Measurements from ENCODE around the gene COTL1.

The COTL1 gene

DNA sequence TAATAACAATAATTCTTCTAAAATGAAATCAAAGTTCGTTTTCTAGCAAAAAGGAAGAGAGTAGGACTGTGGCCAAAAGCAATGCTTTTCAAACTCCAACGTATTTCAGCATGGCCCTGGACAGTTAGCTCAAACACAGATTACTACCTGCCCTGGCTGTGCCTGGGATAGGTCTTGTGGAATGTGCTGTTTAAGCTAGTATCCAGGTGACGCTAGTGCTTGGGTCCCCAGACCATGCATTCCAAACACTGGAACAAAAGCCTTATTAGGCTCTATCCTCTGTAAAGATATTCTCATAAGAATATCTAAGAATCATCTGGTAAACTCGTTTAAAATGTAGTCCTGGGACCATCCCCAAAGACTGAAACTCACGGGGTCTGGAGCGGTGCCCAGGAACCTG lies 60.8 kb downstream of the COTL1 start:
- no peak for DNase-seq (ENCODE audit: extremely low read depth, low read depth)
- H3K4me3 ChIP-seq (replicated peaks; ENCODE audit: low read depth, low read length), result no peak overlapping the region
- TF ChIP-seq, protein P1, sequence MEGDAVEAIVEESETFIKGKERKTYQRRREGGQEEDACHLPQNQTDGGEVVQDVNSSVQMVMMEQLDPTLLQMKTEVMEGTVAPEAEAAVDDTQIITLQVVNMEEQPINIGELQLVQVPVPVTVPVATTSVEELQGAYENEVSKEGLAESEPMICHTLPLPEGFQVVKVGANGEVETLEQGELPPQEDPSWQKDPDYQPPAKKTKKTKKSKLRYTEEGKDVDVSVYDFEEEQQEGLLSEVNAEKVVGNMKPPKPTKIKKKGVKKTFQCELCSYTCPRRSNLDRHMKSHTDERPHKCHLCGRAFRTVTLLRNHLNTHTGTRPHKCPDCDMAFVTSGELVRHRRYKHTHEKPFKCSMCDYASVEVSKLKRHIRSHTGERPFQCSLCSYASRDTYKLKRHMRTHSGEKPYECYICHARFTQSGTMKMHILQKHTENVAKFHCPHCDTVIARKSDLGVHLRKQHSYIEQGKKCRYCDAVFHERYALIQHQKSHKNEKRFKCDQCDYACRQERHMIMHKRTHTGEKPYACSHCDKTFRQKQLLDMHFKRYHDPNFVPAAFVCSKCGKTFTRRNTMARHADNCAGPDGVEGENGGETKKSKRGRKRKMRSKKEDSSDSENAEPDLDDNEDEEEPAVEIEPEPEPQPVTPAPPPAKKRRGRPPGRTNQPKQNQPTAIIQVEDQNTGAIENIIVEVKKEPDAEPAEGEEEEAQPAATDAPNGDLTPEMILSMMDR (IDR thresholded peaks at IDR 0.05; ENCODE audit: low read depth, low read length, missing control alignments), result no peak

DNA sequence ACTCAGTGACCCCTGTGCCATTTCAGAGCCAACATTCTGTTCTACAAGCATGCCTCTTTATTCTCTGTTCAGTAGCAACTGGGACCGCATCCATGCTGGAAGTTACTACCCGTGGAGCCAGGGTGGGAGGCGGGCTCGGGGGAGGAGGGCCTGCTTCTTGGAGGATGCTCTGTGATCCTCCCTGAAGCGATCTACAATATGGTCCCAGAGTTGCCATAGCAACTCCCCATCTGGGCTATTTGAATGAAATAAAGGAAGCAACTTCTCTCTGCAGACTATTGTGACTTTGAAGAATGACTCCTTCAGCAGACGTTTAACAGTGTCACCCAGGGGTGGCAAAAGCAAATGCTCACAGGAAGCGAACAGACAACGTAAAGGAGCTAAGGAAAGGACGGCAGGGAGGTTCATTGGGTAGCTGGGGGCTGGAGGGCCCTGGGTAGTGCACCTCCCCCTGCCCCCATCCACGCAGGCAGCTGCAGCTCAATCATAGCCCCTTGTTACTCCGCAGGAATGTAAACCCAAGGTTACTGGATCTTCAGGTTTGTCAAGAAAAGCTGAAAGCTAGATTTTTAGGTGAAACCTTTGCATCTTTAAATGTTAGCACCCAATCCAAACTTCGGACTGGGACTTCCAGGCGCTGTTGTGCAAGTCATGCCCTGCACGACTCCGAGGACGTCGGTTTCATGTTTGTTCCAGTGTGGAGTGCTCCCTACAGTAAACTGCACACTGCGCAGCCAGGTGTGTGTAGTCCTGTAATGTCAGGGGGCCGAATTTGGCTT lies 62.3 kb downstream of the COTL1 start:
- H3K4me3 ChIP-seq (replicated peaks; ENCODE audit: low read depth, low read length), result no peak overlapping the region
- DNase-seq (ENCODE audit: extremely low read depth, low read depth), result no peak
- TF ChIP-seq, protein P1 (IDR thresholded peaks at IDR 0.05; ENCODE audit: low read depth, low read length, missing control alignments), result no peak

DNA sequence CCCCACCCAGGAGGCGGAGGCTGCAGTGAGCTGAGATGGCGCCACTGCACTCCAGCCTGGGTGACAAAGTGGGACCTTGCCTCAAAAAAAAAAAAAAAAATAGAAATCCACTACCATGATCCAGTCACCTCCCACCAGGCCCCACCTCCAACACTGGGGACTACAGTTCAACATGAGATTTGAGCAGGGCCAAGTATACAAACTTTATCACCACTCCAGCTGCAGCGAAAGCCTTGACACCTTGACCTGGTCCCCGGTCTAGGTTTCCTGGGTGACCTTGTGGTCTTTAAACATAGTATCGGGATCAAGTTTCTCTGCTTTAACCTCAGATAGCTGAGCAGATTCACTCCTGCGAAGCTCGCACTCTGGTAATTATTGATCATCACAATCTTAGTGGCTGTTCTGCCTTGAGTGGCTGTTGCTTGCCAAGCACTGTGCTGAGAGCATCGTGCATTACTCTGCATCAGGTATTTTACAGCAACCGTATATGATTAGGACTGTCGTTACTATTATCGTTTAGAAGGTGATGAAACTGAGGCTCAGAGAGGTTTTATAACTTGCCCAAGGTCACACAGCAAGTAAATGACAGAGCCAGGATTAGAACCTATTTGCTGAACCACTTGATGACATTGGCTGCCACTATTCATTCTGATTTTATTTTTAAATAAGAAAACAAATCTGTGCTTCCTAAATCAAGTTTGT lies 63.1 kb downstream of the COTL1 start:
- no peak overlapping the region for H3K4me3 ChIP-seq (replicated peaks; ENCODE audit: low read depth, low read length)
- TF ChIP-seq, protein P1 (IDR thresholded peaks at IDR 0.05; ENCODE audit: low read depth, low read length, missing control alignments), result no peak
- no peak for DNase-seq (ENCODE audit: extremely low read depth, low read depth)

DNA sequence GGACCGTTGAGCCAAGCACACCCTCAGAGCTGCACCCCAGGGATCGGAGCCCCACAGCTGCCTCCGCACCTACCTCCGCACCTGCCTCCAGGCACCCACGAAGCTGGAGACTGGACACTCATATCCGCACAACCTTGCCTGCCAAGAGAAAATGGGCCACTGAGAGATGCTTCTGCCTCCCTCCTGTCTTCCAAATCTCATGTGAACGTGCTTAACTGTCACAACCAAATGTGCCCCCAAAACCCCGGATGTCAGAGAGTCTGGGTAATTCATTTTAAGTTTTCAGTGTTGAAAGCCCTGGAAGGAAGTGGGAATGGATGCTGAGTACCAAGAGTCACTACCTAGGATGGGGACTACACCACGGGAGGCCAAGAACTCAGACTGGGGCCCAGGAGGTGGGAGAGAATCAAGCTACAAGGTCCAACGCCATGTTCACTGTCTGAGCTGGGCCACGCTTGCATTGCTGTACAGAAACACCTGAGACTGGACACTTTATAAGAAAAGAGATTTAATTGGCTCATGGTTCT lies 63.9 kb downstream of the COTL1 start:
- H3K4me3 ChIP-seq (replicated peaks; ENCODE audit: low read depth, low read length), result no peak overlapping the region
- TF ChIP-seq, protein P1 (IDR thresholded peaks at IDR 0.05; ENCODE audit: low read depth, low read length, missing control alignments), result no peak
- no peak for DNase-seq (ENCODE audit: extremely low read depth, low read depth)

DNA sequence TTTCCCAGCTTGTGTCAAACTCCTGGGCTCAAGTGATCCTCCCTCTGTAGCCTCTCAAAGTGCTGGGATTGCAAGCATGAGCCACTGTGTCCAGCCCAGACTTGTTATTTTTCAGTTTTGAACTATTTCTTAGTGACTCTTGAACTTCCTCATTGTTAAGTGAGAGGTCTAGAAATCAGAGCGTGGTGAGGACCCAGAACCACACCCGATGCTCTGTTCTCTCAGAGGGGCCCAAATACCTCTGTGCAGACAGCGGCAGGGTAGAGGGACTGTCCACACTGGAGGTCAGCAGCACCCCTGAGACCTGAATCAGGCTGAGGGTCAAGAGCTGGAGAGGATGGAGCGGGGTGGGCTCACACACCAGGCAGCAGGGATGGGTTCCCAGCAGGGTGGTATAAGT lies 65.7 kb downstream of the COTL1 start:
- no peak overlapping the region for H3K4me3 ChIP-seq (replicated peaks; ENCODE audit: low read depth, low read length)
- TF ChIP-seq, protein P1 (IDR thresholded peaks at IDR 0.05; ENCODE audit: low read depth, low read length, missing control alignments), result no peak
- no peak for DNase-seq (ENCODE audit: extremely low read depth, low read depth)

DNA sequence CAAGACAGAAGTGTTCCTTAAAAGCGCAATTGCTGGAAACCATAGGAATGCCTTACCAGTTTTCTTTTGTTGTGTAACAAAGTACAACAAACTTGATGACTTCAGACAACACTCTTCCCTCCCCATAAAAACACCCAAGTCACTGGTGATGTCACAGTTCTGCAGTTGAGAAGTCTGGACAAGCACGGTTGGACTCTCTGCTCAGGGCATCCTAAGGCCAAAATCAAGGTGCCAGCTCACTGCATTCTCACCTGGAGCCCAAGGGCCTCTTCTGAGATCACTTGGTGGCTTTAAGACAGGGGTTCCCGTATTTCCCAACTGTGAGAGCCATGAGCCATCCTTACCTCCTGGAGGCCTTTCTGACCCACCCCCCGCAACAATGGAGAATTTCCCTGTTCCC lies 67.8 kb downstream of the COTL1 start:
- H3K4me3 ChIP-seq (replicated peaks; ENCODE audit: low read depth, low read length), result no peak overlapping the region
- DNase-seq (ENCODE audit: extremely low read depth, low read depth), result no peak
- TF ChIP-seq, protein P1 (IDR thresholded peaks at IDR 0.05; ENCODE audit: low read depth, low read length, missing control alignments), result no peak

Measured in HFF-Myc (cell line).